SK-N-MC (cell line): Measurements from ENCODE around the gene ATAD3A.
"Not testable (repeated sequence)": the region's sequence is repeated elsewhere in the genome, so short reads cannot be mapped to it uniquely, and the experiment has no call there.

Source experiments
- DNase-seq: peaks from one replicate; pipeline ENCODE4 v3.0.0-alpha.2; 2011; ENCODE audit warnings: low read depth, low spot score
- H3K27ac ChIP-seq: fragments of 200-600 bp; sonication (generic); 2 replicates; pipeline ENCODE4 v1.5.1; 2016; ENCODE audit warnings: mixed run types
- H3K36me3 ChIP-seq: fragments of 200-600 bp; sonication (generic); 2 replicates; pipeline ENCODE4 v1.6.1; 2017; ENCODE audit warnings: antibody characterized with exemption, low read length, mixed read lengths; ENCODE audit not compliant: insufficient read depth
- H3K4me3 ChIP-seq: fragments of 200-600 bp; sonication (generic); 2 replicates; pipeline ENCODE4 v1.5.1; 2016
- H3K9ac ChIP-seq: fragments of 200-600 bp; sonication (generic); 2 replicates; pipeline ENCODE4 v1.8.0; 2017; ENCODE audit warnings: mixed run types, mixed read lengths; ENCODE audit not compliant: insufficient read length
- H3K9me3 ChIP-seq: fragments of 200-600 bp; sonication (generic); 2 replicates; pipeline ENCODE4 v1.6.1; 2017; ENCODE audit warnings: low read depth, mild to moderate bottlenecking, antibody characterized with exemption, low read length, moderate library complexity, mixed read lengths
- EZH2 ChIP-seq: fragments of 200-600 bp; sonication (generic); IDR thresholded peaks from one replicate; pipeline ENCODE4 v1.6.1; 2017; ENCODE audit warnings: antibody characterized with exemption
- FOXP2 ChIP-seq: optimal IDR thresholded peaks from 2 replicates; pipeline ENCODE3; 2011; ENCODE audit warnings: mild to moderate bottlenecking, moderate library complexity; ENCODE audit not compliant: insufficient read depth; ENCODE audit errors: extremely low read length, control extremely low read depth
- POLR2AphosphoS5 ChIP-seq: IDR thresholded peaks from 2 replicates; pipeline ENCODE4 v1.6.1; 2012; ENCODE audit warnings: mild to moderate bottlenecking, low read depth, low read length, borderline replicate concordance

Gene ATAD3A

GRCh38 chr1:1489231-1489630, 22.7 kb upstream of the ATAD3A start:
- Histone ChIP-seq H3K9ac (no peak overlapping the region), H3K9me3 (no peaks in the 10 kb centered on the region), H3K4me3 (no peak overlapping the region), H3K27ac (no peak overlapping the region), H3K36me3 (peaks cover 56% of the 10 kb centered on the region)
- DNase-seq = no peak
- TF ChIP-seq POLR2AphosphoS5 (no peak), EZH2 (no peak), FOXP2 (no peak)

- H3K36me3 ChIP-seq = peaks cover 54% of the 10 kb centered on the region
- no peak overlapping the region for H3K9ac ChIP-seq
Observed at GRCh38 chr1:1489861-1490260, 22.1 kb upstream of the ATAD3A start.

GRCh38 chr1:1490633-1491230, 21.2 kb upstream of the ATAD3A start:
- H3K36me3 ChIP-seq = peaks cover 54% of the 10 kb centered on the region
- TF ChIP-seq EZH2 = no peak
- TF ChIP-seq FOXP2 = no peak
- no peak for TF ChIP-seq POLR2AphosphoS5
- H3K9ac ChIP-seq = no peak overlapping the region
- no peak overlapping the region for H3K4me3 ChIP-seq
- no peaks in the 10 kb centered on the region for H3K9me3 ChIP-seq
- no peak for DNase-seq
- H3K27ac ChIP-seq = no peak overlapping the region

More at GRCh38 chr1:1489861-1490260, 22.1 kb upstream of the ATAD3A start:
- TF ChIP-seq EZH2 = no peak
- TF ChIP-seq POLR2AphosphoS5 = no peak
- TF ChIP-seq FOXP2 = no peak
- no peak overlapping the region for H3K4me3 ChIP-seq
- DNase-seq = no peak
- H3K27ac ChIP-seq = no peak overlapping the region
- H3K9me3 ChIP-seq = no peaks in the 10 kb centered on the region

GRCh38 chr1:1491601-1492000, 20.4 kb upstream of the ATAD3A start:
- Histone ChIP-seq H3K36me3 (peaks cover 54% of the 10 kb centered on the region), H3K4me3 (no peak overlapping the region), H3K9ac (no peak overlapping the region), H3K27ac (no peak overlapping the region), H3K9me3 (no peaks in the 10 kb centered on the region)
- no peak for DNase-seq
- no peak for TF ChIP-seq POLR2AphosphoS5
- no peak for TF ChIP-seq EZH2
- TF ChIP-seq FOXP2 = no peak

GRCh38 chr1:1494311-1494710, 17.7 kb upstream of the ATAD3A start:
- H3K4me3 ChIP-seq, H3K9me3 ChIP-seq, H3K9ac ChIP-seq, H3K27ac ChIP-seq, DNase-seq: not testable (repeated sequence)
- H3K36me3 ChIP-seq = peaks cover 37% of the 10 kb centered on the region

- DNase-seq, H3K27ac ChIP-seq, H3K9me3 ChIP-seq, H3K9ac ChIP-seq, H3K4me3 ChIP-seq: not testable (repeated sequence)
- peaks cover 25% of the 10 kb centered on the region for H3K36me3 ChIP-seq
Observed at GRCh38 chr1:1495461-1495975, 16.4 kb upstream of the ATAD3A start.

GRCh38 chr1:1504777-1505365, 7.1 kb upstream of the ATAD3A start:
- H3K27ac ChIP-seq, H3K9ac ChIP-seq, DNase-seq, H3K9me3 ChIP-seq, H3K4me3 ChIP-seq, H3K36me3 ChIP-seq: not testable (repeated sequence)

- H3K4me3 ChIP-seq, H3K36me3 ChIP-seq, H3K9me3 ChIP-seq, DNase-seq, H3K27ac ChIP-seq, H3K9ac ChIP-seq: not testable (repeated sequence)
Observed at GRCh38 chr1:1505366-1505798, 6.6 kb upstream of the ATAD3A start.

- not testable (repeated sequence) for H3K27ac ChIP-seq, H3K9ac ChIP-seq, H3K9me3 ChIP-seq, DNase-seq, H3K36me3 ChIP-seq, H3K4me3 ChIP-seq
Observed at GRCh38 chr1:1505801-1506200, 6.2 kb upstream of the ATAD3A start.
